H54 (cell line): ENCODE results near the gene TRUB1.
A peak's percentile ranks its signal among the peaks of the same experiment; 100 is the strongest.

Source experiments
- DNase-seq: peaks from one replicate; pipeline ENCODE4 v3.0.0; 2011; ENCODE audit warnings: low spot score, mixed read lengths; ENCODE audit not compliant: insufficient read length
- FAIRE-seq: peaks from 3 replicates; lab custom pipeline; 2011; peaks lifted over from hg19 to GRCh38; lab: Jason Lieb, UNC
- POLR2A ChIP-seq: IDR thresholded peaks from 2 replicates; pipeline ENCODE4 v1.6.1; 2011; ENCODE audit warnings: low read depth, mild to moderate bottlenecking, low read length

Gene TRUB1

DNA sequence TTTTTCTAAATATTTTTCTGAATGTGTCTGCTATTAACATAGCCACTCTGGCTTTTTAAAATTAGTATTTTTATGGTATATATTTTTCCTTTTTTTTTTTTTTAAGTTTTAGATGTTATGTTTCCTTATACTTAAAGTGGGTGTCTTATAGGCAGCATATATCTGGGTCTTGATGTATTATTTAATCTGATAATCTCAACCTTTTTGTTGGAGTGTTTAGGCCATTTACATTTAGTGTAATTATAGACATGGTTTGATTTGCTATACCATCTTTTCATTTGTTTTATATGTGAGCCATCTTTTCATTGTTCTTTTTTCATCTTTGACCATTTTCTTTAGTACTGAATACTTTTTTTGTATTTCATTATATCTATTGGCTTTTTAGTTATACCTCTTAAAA lies 45.0 kb downstream of the TRUB1 start:
- DNase-seq = no peak
- FAIRE-seq = no peak
- no peak for TF ChIP-seq POLR2A

DNA sequence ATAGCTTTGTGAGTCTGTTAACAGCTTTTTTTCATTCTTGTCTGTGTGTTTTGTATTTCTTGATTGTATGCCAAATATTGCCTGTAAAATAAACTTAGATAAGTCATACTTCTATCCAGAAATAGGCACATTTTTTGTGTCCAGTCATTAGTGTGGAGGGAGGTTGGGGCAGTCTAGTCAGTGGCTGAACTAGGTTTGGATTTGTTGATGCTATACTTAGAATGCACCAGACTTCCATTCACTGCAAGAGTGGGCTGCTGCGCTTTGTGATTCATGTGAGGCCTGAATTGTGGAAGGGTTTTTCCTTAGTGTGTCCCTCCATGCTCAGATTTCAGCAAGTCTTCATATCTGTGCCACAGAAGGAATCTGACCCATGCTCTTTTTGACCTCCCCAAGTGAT lies 50.0 kb downstream of the TRUB1 start:
- no peak for DNase-seq
- no peak for TF ChIP-seq POLR2A
- FAIRE-seq = no peak

DNA sequence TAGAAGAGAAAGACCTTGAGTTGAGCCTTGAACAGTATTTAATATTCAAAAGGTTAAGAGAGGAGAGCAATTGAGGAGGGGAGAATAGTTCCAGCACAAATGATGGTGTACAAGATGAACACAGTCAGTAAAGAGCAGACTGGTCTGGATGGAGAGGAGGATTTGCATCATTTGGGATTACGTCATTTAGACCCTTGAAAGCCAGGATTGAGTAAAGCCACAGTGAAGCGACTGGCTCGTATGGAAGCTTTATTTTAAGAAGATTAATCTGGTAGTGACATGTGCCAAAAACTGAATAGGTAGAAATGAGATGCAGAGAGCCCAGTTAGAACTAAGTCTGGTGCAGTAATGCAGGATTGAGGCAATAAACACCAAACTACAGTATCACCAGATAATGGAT lies 52.6 kb downstream of the TRUB1 start:
- FAIRE-seq = no peak
- no peak for DNase-seq

DNA sequence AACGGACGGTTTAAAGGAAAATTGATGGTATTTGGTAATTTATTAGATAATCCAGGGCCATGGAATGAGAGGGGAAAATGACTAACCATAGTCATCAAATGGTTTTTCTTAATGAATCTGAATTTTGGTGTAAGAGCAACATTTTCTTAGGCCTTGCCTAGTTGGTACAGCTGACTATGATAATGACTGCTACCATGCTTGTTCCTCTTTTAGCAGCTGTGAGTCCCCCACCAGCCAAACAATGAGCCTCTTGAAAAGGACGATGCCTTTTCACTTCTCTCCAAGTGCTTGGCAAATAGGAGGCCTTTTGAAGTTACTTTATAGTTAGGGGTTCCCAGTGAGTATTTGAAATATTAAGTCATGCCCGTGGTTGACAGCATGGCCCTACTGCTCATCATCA lies 53.0 kb downstream of the TRUB1 start:
- FAIRE-seq (no peak), DNase-seq (no peak)

More for the DNA sequence above, 52.6 kb downstream of the TRUB1 start:
- TF ChIP-seq POLR2A = no peak

DNA sequence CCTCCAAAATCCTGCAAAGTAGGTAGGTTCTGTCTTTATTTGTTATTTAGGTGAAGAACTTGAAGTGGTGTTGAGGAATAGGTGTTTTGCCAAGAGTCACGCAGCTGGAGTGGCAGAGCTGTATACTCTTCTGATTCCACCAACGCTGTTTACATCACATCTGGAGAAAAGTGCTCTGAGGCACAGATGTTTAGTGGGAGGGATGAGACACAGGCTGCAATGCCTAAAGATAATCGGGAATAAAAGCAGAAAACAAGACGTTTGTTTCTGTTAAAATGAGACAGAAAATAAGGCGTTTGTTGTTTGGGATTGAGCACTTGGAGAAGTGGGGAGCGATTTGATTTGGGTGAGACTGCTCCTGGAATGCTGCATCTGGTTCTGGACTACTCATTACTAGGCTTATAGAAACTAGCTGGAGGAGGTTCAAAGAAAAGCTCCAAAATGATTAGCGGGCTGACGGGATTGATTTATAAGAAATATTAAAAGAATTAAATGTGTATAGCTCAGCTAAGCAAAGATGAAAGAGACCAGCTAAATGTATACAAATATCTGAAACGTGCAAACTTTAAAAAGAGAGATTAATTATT lies 54.3 kb downstream of the TRUB1 start:
- FAIRE-seq = no peak
- no peak for TF ChIP-seq POLR2A
- no peak for DNase-seq

More for the DNA sequence above, 53.0 kb downstream of the TRUB1 start:
- TF ChIP-seq POLR2A = no peak

DNA sequence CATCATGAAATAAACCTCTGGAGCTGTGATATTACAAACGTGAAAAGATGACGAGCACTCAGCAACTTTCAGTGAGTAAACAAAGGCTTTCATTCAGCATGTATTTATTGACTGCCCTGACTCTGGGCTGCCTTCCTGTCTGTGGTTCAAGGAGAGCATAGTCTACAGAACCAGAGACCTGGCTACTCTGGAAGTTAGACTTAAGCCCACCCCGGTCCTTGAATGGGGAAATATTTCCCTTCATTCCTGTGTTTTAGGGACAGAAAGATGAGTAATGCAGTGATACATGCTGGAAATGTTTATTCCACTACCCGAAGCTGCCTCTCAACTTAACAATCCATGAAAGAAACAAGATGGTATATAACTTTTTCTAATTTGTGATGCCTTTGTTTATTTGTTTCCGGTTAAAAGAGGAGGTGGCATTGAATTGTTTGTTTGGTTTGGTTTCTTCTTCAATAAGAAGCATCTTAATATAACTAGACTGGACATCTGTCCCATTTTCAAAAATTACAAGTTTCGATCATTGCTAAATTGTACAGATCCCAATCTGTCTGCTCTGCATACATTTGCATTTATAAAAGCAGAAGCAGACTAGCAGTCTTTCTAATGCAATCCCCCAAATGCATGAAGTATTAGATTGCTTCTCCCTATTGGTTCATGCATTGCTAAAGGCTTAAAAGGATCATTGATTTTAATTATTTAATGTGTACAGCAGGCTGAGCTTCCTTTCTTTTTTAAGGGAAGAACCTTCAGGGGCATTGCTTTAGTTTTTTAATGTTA lies 57.7 kb downstream of the TRUB1 start:
- FAIRE-seq (peak; percentile 11), DNase-seq (no peak)
- TF ChIP-seq POLR2A = no peak

DNA sequence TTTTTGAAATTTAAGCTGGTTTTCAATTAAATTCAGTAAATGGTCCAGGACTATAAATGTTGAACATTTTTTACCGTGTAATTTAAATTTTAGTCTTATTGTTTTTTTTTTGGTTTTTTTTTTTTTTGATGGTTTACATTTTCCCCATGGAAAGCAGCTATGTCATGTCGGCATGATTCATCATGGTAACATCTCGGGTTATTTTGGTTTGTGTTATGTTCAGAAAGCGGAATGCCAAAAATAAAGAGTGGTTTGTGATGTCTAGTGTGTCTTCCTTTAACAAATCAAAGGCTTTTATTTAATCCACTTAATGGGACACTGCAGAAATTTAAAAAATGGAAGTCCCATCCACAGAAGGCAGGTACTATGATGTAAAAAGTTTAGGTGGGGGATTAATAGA lies 58.5 kb downstream of the TRUB1 start:
- TF ChIP-seq POLR2A = no peak
- no peak for FAIRE-seq
- DNase-seq = no peak

DNA sequence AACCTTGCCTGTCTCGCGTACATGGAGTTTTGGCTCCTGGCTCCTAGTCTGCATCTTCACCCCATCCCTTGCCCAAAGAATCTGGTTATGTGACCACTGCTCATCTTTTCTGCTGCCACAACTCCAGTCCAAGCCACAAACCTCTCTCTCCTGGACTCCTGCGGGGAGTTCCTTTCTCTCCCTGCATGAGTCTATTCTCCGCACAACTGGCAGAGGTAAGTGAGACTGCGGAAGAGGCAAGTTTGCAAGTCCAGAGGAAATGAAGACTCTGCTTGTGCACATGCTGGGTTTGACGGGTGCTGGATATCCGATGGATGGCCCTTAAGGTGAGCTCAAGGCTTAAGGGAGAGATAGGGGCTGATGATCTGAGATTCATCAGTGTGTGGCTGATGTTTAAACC lies 61.0 kb downstream of the TRUB1 start:
- FAIRE-seq (no peak), DNase-seq (no peak)
- TF ChIP-seq POLR2A = no peak

DNA sequence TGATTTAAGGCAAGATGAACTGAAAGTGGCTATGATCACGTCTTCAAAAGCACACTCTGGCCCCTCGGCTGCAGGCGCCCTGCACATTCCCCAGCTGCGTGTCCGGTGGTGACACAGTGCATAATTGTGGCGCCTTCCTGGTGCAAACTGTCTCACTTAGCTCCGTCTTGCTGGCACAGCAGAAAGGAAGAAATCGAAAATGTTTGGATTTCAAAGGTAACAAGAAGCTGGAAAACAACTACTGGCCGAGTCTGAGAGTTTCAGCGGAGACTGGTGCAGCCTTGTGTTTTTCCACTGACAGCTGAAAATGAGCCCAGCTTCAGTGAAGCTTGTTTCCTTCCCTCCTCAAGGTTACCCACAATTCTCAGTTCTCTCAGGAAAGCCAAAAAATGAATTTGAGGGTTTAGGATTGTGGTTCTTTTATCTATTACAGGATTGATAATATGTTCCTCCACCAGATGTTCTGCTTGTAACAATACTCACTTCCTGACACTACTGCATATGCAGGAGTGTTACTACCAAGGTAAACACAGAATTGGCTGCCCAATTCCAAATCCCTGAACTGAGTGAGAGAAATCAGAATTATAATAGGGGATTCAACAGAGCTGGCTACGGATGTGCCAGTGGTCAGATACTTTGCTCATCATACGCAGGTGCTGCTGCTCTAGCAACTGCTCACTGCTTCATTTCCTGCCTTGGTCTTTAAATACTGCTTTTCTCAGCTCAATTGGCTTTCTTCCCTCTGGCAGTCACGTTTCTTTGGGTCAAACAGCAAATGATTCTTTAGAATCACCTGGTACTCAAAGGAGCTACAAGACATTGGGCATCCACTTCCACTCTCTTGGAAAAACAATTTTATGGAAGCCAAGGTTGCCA lies 63.7 kb downstream of the TRUB1 start:
- peak; percentile 27; the same call in 1 of the 2 replicates for TF ChIP-seq POLR2A
- FAIRE-seq (no peak), DNase-seq (no peak)

DNA sequence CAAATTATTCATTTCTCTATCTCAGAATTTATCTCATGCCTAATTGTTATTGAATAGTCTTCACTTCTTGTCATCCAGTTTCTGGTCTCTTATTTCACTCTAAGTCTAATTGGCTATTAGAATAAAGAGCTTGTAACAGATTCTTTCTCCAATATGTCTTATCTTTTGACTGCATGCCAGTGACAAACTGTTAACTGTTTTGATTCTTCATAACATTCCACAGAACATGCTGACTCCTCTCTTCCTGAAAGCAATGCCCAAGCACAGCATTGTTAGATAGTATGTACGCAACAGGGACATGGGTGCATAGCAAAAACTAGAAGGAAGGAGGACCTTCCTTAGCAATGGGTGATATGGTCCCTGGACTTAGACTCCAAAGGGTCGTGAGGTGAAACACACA lies 65.4 kb downstream of the TRUB1 start:
- TF ChIP-seq POLR2A = no peak
- DNase-seq (no peak), FAIRE-seq (no peak)

DNA sequence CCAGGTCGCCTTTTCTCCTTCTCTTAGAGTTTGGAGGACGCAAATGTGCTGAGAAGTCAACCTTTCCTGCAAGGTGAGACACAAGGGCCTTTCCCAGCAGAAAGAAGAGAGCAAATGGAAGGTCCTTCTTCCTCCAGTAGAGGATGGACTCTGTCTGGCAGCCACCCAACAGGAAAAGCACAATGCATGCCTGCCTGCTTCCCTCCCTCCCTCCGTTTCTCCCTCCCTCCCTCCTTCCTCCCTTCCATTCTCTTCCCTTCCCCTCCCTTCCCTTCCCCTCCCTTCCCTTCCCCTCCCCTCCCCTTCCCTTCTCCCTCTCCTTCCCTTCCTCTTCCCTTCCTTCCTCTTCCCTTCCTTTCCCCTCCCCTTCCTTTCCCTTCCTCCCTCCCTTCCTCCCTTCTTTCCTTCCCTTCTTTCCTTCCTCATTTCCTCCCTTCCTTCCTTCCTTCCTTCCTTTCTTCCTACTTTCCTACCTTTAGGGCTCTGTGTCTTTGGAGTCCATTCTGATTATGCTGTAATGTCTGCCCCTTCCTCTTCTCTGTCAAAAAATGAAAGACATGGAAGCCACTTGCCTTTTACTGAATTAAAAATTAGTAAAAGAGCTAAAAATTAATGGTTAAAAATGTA lies 66.4 kb downstream of the TRUB1 start:
- DNase-seq = no peak
- TF ChIP-seq POLR2A = no peak
- no peak for FAIRE-seq

DNA sequence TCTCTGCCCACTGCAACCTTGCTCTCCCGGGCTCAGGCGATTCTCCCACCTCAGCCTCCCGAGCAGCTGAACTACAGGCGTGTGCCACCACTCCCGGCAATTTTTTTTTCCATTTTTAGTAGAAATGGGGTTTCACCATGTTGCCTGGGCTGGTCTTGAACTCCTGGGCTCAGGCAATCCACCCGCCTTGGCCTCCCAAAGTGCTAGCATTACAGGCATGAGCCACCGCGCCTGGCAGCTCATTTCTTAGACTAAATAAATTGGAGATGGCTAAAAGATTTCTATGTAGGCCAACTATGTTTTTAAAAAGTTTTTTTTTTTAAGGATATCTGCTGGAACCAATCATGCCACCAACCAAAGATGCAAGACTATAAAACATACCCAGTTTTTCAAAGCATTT lies 67.8 kb downstream of the TRUB1 start:
- TF ChIP-seq POLR2A = no peak
- FAIRE-seq (no peak), DNase-seq (no peak)

DNA sequence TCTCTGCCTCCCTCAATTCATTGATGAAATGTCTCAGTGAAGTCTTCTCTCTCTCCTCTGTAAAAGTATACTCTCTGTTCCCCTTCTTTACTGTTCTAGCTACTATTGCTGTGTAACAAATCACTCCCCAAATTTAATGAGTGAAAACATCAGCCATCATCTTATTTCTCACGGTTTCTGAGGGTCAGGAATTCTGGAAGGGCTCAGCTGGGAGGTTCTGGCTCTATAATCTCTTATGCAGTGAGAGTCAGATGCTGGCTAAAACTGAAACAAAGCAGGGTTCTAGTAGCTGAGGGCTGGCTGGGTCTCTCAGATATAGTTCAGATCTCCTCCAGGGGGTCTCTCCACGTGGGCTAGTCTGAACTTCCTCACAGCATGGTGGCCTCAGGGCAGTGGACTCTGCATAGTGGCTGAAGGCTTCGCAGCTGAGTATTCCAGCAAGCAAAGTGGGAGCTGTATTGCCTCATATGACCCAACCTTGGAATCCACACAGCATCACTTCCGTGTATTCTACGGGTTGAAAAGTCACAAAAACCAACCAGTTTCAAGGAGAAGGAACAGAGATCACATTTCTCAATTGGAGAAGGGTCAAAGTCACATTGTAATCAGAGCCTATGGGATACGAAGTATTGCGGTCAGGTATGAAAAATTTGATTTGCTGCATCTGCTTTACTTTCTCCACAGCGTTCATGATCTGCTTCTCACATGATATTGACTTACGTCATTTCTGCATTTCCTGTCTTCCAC lies 80.4 kb downstream of the TRUB1 start:
- no peak for TF ChIP-seq POLR2A
- DNase-seq (no peak), FAIRE-seq (no peak)

DNA sequence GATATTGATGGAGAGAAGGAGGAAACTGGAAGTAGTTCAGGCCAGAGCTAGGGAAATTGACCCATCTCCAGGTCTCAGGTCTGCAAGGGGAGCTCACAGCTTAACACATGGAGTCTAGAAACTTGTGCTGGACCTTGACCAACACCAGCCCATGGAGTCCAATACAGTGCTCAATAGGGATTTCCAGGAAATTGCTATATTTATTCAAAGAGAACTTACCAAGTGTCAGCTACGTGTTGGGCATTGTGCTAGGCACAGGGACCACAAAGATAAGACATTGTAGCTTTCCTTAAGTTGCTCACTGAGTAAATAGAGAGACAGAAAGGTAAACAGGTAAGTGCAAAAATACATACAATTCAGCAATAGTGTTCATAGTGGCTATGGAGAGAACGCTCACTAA lies 82.5 kb downstream of the TRUB1 start:
- no peak for TF ChIP-seq POLR2A
- no peak for FAIRE-seq
- no peak for DNase-seq
